Fibroblast of skin of back (primary cell): ENCODE results near the gene SLC48A1.

ENCODE experiments used
- DNase-seq: peaks from one replicate; pipeline ENCODE4 v3.0.0-alpha.2; 2013

SLC48A1 gene

DNA sequence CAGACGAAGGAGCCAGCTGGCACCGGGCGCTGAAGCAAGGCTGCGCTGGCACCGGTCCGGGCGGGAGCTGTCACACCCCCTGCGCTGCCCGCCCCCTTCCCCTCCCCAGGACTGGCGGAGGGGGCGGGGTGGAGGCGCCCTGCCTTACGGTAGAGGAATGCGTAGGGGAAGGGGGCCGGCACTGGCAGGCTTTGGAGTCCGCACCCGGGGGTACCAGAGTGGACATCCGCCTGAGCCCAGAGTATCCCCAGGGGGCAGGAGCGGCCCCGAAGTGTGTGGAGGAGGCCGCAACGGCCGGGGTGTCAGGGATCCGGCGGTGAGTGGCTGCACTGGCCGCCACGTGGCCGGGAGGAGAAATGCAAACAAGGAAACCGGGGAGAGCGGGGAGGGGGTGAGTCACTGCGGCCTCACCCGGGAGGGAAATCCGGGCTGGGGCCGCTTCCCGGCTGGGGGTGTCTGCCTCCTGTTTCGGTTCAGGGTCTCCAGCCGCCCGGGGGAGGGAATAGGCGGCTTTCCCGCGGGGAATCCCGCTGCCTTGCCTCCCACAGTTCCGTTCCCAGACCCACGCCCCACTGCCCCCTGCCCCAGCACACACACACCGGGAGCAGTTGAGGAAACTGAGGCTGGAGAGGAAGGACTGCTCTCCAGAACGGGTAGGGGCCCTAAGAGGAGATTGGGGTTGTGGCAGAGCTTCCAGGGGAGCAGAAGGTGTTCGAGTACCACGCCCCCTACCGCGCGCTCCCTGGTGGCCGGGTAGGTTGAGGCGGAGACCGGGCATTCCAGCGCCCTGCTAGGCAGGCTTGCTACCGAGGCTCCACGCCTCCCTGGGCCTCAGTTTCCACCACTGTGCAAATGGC lies 14.0 kb upstream of the SLC48A1 start, which contains the start of gene RAPGEF3:
Gene RAPGEF3 (minus strand): TSS at position 47 of the 857 bp plus-strand sequence. CDS start 324 bp downstream, outside the sequence.
- DNase-seq = peak; percentile 88

DNA sequence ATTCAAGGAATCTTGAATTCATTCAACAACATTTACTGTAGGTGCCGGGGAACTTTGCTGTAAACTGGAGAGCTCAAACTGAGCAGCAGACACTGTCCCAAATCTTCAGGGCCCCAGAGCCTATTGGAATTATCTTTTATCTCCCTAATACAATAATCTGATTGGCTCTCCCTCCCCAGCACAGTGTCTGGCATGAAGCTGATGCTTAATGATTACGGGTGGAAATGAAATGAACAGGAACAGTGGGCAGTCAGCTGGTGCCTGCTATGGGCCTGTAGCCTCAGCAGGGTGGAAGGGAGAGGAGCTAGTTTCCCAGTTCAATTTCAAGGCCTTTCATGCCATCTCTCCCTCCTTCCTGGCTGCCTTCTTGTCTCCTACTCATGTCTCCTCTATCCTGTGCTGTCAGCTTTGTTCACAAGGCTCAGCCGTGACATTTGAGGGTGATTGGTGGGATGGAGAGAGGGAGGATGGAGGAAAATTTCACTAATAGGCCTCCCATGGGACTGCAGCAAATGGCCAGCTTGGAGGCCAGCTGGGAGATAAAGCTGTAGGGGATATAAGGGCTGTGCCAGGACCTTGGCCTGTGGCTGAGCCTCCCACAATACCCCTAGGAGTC lies 10.1 kb upstream of the SLC48A1 start:
- DNase-seq = no peak

DNA sequence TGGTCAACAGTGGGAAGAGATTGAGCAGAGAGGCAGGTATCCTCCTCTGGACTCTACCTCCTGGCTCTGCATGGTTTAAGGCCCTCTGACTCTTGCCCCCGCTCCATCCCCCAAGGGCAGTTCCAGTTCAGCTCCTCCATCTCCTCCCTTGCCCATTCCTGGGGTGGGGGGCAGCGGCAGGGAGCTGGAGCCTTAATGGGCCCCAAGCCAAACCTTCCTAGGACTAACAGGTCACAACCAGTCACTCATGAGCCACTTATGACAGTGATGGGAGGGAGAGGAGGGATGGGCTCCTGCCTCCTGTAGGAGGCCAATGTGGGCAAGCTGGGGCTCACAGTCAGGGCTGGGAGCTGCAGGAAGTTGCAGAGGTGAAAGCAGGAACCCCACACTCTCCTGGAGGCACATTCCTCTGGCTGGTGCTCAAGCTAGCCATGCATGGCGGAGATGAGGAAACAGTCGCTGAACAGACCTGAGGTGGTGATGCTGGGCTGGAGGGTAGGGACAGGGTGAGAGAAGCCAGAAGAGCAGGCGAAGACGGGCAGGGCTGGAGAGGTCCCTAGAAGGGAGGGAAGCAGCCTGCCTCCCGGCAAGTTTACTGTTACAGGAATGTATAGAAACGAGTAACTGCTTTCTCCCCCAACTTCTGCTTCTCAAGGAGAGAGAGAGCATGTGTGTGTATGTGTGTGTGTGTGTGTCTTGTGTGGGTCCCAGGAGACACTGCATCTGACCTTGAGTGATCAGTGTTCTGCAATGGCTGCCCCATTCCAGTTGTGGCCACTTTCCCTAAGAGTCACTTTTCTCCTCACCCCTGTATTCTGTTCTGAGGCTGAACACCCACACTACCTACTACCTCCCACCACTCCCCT lies 9.3 kb upstream of the SLC48A1 start:
- no peak for DNase-seq

DNA sequence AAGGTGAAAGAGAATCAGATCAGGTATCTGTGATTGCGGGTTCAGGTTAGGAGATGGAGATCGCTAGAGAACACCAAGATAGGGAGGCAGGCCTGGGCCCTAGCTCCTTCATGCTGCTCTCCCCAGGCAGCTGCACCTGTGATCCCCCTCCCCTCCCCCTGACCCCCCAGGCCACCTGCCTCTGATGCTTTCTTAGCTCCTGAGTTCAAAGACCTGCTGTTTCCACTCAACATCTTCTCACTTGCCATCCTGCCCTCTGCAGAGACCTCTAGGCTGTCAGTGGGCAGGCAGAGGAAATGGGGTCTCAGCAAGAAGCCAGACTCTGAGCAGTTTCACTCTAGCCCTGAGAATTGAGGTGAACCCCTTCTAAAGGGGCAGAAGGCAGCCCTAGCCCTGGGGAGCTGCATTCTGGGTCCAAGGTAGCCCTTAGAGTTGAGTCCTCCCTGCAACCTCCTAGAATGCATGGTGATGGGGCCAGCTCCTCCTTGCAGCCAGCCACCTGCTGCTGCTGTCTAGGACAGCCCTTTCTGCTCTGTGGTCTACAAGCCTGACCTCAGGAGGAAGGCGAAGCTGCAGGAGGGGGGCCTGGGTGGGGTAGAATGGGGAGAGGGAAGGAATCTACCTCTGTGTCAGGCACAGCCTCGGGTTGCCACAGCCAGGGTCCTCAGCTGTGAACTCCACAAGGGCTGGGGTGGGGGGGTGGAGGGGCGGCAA lies 6.4 kb upstream of the SLC48A1 start:
- DNase-seq = no peak

DNA sequence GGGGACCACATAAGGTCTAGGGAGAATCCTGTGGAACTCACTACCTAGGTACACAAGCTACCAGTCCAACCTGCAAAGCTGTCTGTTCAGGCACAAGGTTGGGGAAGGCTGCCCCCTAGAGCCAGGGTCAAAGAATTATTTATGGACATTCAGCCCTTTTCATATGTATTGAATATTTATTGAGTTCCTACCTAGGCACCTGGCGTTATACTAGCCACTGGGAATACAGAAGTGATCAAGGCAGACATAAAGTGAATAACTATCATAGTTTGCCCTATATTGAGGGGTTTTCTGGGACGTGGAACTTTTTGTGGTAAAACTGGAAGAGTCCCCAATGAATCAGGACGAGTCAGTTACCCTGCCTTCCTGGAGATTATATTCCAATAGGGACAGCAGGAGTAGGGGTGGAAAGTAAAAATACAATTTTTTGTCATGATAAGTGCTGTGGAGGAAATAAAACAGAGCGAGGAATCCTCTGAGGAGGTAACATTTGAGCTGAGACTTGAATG lies 5.8 kb upstream of the SLC48A1 start:
- DNase-seq = no peak

DNA sequence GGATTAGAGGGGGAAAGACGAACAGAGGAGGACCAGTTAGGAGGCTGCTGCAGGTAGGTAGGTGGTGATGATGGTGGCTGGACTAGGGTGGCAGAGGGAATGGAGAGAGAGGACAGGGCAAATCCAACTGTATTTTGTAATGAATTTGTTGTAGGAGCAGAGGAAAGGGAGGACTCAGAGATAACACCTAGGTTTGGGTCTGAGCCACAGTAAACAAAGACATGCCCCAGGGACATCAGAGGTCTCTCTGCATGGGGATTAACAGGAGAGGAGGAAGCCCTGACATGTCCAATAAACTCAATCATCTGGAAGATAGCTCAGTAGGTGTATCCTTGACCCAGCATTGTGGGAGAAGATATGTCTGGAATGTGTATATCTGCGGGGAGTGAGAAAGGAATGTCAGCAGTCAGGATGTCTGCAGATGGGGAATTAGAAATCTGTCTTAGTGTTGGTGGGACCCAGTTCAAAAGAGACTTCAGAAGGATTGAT lies 4.7 kb upstream of the SLC48A1 start:
- DNase-seq = peak; percentile 64

DNA sequence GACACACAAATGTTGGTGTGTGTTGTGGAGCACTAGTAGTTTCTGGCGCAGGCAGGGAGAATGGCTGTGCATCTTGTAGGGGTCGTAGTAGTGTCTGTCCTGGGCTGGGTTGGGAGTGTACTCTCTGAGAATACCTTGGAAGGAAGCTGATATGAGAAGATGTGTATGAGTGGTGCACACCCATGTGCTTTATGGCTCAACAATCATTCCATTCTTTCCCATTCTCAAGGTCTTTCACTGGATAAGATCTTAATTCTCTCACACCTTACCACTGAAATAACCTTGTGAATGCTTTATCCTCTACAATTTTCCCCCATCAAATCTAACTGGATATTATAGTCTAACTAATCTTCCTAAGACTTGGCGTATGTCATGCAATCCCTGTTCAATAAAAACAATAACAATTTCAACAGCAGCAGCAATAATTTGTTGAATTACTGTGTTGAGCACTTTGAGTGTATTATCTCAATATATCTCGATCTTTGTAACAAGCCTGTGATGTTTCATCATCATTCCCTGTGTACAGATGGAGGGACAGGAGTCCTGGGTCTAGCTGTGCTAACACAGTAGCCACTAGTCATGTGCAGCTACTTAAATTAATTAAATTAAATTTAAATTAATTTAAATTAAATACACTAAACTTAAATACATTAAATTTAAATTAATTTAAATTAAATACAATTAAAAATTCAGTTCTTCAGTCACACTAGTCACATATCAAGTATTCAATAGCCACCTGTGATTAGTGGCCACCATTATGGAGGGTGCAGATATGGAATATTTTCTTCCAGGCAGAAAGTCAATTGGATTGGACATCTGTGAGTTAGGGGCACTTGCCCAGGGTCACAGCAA lies 3.6 kb upstream of the SLC48A1 start:
- DNase-seq = no peak

DNA sequence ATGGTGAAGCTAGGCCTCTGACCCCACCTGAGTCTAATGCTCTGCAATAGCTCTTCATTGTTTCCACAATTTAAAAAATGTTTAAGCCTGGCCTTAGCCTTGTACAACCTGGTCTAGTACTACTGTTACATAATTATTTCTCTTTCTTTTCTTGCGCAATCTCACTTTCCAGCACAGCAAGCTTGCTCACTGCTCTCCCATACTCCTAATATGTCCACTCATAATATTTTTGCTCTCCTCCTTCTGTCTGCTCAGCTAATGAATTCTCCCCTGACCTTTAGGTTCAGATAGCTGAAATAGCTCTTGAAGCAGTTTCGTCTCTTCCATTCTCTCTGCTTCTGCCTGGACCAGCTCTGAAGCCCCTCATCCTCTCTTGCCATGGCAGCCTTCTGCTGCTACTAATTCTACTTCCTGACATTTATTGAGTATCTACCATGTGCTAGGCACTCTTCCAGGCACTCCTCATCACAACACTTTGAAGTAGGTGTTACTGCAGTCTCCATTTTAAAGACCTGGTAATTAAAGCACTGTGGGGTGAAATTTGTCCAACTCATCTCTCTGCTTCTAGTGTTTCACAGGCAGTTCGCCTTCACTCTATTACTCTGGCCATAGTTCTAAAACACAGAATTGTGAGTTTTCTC lies 2.8 kb upstream of the SLC48A1 start:
- no peak for DNase-seq

DNA sequence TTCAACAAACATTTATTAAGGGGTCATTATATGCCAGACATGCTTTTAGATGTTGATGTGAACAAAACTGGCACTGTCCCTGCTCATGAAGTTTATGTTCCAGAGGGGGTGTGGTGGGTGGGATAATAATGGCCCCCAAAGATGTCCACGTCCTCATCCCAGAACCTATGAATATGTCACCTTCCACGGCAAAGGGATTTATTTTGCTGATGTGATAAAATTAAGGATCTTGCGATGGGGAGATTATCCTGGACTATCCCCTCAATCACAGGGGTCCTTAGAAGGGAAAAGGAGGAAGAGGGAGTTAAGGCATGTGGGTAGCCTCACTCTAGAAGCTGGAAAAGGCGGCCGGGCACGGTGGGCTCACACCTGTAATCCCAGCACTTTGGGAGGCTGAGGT lies 1.7 kb upstream of the SLC48A1 start:
- DNase-seq = no peak

DNA sequence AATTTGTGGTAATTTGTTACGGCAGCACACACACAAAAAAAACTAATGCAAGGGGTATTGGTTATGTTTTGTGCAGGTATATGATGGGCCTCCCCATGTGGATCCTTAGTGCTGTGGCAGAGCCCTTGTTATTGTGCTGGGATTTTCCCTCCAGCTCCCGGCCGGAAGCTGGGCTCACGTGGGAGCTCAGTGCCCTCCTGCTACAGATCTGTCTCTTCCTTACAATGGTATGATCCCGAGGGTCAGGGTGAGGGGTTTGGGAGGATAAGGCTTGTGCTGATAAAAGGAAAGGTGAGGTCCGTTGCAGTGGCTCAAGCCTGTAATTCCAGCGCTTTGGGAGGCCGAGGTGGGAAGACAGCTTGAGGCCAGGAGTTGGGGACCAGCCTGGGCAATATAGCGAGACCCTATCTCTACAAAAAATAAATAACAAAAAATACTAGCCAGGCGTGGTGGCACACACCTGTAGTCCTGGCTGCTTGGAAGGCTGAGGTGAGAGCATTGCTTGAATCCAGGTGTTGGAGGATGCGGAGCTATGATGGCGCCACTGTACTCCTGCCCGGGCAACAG lies 861 bp upstream of the SLC48A1 start:
- no peak for DNase-seq

DNA sequence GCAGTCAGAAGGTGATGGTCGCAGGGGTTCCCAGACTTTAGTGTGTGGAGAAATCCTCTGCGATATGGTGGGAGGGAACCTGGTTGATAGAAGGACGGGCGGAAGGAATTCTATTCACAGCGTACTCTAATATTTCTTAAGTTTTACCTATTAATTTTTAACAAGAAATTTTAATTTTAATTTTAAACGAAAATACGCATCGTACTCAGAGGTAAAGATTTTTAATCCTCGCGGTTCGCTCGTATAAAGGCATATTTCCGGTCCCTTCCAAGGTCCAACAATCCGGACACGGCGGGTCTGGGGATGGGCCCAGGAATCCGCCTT lies 338 bp upstream of the SLC48A1 start:
- DNase-seq = no peak

DNA sequence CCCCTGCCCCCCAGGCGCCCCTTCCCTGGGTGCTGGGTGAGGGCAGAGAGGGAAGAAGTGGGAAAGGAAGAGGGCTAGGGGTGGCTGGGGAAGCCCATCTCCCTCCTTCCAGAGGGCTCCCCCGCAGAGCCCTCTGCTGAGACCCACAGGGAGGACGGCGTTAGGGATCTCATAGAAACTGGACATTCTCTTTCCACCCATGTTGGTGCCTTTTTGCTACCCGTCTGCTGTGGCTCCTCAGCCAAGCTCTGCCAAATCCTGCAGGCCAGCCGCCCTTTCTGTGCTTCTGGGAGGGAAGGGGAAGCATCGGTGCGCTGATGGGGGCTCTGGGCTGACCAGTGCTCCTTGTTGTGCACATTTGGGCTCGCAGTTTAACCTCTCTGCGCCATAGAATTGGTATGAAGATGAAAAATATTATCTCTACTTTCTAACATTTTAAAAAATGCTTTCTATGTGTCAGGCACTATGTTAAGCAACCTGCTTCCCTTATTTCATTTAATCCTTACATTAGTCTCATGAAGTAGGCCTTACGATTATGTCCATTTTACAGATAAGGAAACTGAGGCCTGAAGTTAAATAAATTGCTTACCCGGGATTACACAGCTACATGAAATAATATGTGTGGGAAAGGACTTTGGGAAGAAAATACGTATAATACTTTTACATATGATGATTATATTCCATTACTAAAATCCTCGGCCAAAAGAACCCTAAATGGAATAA lies 981 bp downstream of the SLC48A1 start:
- no peak for DNase-seq

DNA sequence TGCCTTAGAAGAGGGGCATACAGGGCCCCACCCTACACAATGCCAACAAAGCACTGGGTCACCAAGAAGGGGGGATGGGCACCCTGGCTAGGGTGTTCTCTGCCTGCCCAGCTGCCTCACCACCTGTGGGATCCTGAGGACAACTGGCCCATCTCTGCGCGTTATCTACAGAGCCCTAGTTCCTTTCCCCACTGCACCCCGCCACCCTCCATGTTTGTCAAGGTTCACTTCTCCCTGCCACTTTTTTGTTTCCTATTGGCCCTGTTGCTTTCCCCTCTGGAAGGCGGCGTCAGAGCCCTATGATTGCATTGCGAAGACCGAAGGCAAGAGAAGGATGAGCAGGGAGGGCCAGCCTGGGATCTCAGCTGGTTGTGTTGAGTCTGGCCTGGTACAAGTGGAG lies 1.6 kb downstream of the SLC48A1 start:
- no peak for DNase-seq

DNA sequence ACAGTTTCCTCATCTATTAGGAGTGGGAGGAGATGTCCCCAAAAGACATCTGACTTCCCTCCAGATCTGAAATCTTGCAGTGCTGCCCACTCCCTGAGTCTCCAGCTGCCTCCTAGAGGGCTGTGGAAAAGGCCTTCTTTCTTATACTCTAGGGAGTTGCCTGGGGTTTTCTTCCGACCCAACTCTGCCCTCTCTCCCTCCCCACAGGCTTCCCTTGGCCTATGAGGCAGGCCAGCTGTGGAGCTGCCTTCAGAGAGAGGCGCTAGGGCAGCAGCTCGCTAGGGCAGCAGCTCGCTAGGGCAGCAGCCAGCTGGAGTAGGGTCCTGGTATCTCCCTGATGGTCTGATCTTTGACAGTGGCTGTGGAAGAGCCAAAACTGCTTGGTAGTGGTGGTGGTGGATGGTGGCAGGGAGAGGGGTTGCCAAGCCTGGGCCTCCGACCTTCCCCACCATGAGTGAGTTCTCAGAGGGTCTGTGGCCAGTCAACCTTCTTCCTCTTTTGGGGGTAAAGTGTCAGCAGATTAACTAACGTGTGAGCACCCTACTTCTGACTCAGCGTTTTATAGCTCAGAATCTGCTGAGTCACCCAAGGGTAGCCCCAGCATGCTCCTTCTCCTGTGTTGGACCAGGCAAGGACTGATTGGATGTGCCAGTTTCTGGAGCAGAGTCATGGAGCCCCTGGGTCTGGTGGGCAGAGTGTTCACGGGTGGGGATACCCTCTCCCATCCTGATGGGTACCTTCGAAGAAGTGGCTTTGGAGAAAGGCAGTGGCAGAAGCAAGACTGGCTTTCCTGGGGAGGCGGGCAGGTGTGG lies 2.3 kb downstream of the SLC48A1 start:
- DNase-seq = no peak

DNA sequence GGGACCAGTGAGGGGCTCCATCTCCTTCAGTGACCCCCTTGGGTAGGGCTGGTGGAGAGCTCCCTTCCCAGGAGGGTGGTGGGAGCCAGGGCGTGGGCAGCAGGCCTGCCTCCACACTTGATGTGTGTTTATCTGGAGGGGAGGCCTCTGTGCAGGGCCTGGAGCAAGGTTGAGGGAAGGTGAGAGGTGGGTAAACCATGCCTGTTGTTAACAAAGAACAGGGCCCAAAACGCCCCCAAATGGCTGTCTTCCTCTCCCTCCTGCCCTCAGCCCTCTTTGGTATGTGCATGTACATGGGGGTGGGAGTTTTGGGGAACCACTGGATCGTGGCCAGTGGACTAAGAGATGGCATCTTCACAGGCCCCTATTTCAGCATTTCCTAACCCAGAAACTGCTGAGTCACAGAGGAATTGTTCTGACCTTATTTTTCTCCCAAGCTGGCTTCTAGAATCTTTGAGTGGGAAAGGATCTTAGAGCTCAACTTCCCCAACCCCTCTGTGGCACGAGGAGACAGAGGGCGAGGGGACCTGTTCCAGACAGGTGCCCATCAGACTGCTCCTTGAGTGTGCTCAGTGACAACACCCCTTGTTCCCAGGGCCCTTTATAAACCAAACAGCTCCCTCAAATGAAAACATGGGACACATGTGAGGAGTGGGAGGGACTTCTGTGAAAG lies 3.6 kb downstream of the SLC48A1 start:
- no peak for DNase-seq

DNA sequence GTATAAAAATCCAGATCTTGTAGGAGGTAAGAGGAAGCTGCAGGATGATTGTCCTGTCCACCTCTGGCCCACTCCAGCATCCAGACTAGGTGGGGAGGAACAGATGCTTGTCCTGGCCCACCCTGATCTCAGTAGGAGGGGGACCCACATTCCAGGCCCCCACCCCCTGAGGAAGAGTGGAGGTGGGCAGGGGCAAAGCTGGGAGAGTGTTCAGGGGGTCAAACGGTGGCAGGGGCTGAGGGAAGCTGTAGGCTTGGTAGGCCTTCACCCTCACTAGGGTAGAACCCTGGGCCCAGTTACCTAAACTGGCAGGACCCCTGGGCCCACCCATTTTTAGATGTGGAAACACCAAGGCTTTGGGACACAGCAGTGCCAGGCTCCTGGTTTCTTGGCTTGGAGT lies 4.1 kb downstream of the SLC48A1 start:
- DNase-seq = no peak

DNA sequence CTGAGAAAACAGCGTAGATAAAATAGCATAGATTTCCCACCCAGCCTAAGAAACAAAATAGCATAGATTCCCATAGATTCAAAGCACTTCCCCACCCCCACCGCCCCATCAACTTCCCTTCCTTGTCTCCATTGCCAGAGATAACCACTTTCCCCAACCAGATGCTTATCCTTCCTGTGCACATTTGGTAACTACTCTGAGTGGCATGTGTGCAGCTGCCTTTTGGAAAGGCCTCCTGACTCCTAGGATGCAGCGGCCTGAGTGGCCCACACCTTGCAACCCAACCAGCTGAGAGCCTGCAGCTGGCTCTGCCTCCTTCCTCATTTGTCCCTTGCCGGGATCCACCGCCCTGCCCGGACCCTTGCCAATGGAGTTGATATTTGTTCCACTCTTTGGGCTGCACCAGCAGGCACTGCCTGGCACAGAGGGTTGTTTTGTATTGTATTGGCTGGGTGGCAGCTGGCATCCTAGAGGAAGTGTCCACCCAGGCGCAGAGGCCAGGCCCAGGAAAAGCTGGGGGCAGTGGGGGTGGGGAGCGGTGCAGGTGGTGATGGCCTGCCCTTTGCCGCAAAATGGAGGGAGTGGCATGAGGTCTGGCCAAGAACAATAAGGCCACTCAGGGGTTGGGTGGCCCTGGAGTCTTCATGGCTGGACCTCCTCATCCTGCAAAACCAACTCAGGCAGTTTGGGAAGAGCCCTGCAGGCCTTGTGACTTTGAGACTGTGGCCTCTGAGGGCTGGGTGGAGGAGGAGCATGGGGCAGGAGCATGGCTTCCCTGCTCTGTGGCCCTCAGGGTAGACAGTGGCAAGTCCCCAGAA lies 4.9 kb downstream of the SLC48A1 start:
- DNase-seq = no peak
